ENCODE measurements around the gene GJC1.

GJC1 gene

DNA sequence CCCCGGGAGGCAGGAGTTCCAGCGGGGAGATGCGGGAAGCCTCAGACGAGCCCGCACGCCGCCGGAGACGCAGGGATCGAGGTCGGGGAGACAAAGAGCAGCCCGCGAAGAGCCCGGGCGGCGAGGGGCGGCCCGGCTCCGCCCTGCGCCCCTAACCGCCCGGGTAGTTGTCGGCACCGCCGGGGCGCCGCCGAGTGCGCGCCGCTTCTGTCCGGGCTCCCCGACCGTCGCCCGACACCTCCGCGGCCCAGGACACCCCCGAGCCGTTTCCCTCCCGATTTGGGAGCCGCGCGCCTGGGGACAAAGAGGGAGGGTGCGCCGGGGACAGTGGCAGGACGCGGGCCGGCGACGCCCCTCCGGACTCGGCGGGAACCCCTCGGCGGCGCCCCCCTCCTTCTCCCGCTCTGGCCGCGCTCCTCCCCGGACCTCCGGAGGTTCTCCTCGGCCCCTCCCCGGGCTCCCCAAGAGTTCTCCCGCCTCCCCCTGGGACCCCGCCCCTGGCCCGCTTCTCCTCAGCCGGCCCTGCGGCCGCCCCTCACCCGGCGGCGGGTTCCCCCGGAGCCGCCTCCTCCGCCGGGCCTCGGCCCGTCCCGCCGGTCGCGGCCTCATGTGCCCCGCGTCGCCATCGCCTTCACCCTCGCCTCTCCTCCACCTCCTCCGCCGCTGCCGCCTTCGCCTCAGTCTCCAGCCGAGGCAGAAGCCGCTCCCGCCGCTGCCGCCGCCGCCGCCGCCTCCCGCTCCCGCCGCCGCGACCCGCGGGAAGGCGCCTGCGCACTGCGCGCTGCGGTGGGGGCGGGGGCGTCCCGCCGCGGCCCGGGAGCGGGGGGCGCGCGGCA lies at the start of gene GJC1:
Gene GJC1 (minus strand): TSS at position 765 of the 836 bp plus-strand sequence. CDS start 24,470 bp downstream, outside the sequence.
- peak in 1 of 2 donors; percentile 34 for DNase-seq

DNA sequence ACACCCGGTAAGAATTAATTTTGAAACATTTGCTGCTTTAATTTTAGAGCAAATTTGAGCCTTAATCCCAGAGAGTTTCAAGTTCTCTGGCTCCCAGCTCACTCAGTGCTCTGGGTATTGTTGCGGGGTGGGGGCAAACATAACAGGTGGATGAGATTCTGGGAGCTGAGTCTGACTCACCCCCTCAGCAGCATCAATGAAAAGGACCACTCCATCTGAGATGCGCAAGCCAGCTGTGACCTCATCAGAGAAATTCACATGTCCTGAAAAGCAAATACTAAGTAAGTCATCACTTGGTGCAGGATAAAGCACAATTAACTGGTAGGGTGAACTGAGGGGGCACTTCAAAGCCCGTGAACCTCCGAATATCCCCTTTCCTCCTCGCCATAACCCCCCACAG lies 49.3 kb upstream of the GJC1 start:
- DNase-seq = no peak

DNA sequence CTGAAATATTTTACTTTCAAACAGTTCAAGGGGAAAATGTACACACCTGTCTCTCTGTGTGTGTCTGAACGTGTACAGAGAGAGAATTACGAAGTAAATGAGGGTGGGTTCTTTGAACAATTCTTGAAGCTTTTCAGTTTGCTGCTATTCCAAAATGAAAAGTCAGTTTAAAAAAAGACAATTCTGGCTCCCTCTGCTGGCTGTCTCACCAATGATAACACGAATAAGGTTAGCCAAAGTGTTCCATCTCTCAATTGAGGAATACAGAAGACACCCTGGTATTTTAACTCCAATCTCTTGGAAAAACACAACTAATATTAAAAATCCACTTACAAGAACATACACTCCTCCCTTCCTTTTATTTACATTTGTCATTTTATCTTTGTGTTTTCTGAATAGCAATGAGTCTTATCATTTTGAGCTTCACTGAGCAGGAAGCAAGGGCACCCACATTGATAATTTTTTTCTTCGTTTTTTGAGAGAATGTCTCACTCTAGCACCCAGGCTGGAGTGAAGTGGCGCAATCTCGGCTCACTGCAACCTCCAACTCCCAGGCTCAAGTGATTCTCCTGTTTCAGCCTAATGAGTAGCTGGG lies 48.6 kb upstream of the GJC1 start:
- peak in 1 of 2 donors; percentile 21 for DNase-seq

DNA sequence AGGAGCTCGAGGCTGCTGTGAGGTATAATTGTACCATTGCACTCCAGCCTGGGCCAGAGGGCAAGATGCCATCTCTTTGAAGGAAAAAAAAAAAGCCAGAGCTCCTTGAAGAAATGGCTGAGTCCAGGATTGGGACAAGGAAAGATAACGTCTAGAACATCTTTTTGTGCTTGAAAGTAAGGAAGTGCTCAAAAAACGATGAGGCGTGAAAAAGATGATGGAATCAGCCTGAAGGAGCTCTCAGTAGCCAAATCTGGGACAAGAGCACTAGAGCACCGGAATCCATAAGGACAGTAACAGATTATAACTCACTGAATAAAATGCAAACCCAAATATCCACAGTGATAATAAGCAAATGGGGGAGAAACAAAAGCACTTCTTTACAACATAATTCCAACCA lies 47.0 kb upstream of the GJC1 start:
- no peak for DNase-seq

DNA sequence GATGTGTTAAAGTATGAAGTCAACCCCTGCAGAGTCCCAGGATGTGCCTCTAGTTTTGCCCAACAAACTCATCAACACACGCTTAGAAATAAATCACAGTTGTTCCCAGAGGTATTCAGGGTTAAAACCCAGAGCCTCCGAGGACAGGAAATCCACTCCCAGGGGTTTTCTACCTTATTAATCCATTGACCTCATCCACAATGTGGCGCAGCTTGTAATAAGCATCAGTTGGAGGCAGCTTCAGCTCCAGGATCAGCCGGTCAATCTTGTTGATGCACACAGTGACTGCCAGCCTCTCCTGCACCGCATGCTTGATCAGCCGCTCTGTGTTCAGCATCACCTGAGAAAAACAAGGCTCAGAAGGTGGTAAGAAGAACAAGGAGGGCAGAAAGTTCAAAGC lies 45.7 kb upstream of the GJC1 start:
- DNase-seq = no peak

DNA sequence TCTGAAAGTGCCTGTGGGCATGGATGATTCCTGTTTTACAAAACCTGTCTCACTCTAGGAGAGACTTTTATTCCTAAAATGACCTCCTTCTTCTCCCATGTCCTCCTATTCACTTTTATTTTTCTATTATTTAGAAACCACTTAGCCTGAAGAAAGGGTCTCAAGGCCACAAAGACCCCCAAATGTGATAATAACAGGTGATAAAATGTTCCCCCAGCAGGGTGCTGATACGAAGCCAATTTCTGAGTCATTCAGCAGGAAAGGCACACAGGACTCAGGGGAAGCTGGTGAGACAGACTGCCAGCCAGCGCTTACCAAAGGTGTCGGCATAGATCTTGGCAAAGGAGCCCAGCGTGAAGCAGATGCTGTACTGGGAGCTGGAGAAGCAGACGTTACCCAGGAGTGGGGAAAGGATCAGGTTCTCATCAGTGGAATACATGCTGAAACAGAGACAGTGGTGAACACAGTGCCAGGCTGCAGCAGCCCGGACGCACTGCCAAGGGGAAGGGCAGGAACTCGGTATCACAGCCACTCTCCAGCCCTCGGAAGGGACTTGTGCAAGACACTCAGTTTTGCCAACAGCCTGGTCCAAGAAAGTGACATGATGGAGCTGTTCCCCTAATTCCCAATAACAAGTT lies 42.2 kb upstream of the GJC1 start:
- no peak for DNase-seq

DNA sequence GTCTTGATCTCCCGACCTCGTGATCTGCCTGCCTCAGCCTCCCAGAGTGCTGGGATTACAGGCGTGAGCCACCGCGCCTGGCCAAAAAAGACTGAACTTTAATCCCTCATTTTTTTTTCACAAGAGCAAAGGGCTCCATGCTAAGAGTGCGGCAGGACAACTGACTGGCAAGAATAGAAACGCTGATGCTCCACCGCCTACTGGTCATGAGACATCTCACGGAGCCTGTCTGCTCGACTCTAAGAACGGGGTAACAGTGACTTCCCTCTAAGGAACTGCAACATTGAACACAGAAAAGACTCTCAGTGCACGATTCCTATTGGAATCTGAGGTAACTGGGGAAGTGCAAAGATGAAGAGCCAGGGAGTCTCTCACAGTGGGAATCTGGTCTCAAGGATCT lies 41.5 kb upstream of the GJC1 start:
- no peak for DNase-seq

DNA sequence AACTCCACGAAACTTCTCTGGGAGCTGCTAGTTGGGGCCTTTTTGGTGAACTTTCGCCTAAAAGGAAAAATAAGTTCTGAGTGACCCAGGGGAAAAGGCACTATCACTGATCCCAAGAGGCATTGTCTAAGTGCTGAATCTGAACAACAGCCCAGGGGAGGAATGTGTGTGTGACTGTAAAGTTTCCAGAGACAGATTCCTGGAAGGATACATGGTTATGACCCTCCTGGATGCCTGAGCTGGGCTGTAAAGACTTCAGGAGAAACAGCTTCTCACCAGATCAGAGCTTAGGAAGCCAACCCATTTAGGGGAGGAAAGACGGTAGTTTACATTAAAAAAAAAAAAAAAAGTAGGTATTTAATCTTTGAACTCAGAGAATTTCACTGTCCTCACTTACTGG lies 37.8 kb upstream of the GJC1 start:
- DNase-seq = no peak

DNA sequence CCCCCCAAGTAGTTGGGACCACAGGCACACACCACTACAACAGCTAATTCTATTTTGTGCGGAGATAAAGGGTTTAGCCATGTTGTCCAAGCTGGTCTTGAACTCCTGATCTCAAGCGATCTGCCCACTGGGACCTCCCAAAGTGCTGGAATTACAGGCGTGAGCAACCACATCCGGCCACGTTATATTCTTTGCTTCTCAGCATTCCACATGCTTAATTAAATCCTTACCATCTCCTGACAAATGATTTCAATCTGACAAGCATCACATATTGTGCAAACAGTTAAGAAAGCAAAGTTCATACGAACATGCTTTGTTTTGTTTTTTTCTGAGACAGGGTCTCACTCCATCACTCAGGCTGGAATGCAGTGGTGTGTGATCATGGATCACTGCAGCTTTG lies 35.8 kb upstream of the GJC1 start:
- DNase-seq = no peak

DNA sequence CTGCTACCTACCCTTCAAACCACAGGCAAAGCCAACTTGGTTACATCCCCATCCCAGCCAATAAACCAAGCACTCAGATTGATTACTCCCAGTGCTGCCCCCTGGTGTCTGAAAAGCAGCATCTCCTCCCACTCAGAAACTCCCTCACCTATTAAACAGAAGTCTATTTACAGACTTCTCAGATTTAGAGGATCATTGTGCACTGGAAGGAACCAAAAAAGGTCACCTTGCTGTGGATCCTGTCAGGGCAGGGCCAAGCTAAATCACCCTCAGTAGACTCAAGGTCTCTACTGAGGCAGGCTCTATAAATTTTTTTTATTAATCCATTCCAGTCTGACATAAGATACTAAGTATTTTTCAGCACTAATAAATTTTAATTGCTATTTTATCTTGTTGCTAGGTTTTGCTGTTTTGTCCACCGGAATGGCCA lies 35.2 kb upstream of the GJC1 start:
- DNase-seq = peak; percentile 74 to 79

DNA sequence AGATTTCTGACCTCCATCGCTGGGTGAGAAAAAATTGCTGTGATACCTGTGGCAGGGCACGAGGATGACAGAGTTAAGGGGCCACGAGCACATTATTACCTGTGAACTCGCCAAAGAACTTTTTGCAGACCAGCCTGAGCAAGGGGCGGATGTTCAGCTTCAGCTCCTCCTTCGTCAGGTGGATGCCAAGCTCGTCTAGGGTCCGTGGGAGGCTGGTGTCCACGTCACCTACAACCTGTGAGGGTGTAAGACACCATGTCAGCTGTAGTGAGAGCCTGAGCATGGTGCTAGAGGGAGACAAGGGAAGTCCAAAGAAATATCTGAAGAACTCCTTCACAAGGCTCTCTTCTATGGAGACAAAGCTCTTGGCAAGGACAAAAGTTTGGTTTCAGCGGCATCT lies 34.7 kb upstream of the GJC1 start:
- DNase-seq = no peak

DNA sequence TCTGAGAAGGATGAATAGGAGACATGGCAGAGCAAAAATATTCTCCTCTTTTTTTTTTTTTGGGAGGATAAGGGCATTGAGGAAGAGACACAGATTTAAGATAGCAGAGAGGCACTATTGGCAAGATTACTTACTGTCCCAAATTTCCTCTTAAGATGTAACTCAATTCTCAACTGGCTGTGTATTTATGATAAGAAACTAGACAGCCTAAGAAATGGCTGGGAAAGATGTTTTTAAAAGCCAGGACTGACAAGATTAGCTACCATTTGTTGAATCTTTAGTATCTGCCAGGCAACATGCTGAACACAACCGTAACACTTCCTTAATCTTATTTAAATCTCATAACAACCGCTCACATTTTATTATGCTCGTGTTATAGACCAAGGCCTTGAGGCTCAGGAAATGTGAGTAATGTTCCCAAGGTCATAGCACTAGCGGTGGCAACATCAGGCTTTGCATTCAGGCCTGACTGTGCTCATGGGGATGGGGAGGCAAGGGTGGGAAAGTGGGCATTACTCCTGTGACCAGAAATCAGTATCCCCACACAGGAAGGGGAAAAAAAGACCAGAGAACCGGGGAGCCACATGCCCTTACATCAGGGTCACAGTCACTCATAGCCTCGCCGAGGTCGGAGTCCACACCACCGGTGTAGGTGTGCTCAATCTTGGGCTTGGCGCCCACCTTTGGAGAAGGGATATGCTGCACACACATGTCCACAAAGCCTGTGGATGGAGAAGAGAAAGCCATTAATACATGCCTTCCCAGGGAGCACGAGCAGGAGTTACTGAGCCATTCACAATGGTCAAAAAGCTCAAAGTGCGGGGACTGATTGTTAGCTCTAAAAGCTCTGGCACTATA lies 33.2 kb upstream of the GJC1 start:
- DNase-seq = no peak

DNA sequence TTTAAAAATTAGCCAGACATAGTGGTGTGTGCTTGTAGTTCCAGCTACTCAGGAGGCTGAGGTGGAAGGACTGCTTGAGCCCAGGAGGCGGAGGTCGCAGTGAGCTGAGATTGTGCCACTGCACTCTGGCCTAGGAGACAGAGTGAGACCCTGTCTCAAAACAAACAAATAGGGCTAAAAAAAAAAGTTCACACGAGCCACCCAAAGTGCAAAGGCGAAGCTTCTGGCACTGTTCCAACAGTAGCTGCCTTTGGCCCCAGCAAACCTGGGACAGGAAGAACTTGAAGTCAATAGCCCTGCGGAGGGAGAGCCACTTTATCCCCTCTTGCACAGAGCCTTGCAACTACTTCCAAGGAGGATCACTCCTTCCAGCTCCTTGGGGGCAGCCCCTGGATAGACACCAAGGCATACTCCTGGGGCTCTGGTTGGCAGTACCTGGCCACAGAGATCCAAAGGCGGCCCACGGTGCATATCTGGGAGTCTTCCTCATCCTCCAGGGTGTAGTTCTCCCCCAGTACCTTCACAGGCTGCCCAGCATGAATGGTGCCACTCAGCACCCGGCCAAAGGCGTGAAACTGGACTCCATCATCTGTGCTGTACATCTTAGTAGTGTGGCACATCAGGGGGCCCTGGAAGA lies 32.3 kb upstream of the GJC1 start:
- no peak for DNase-seq

DNA sequence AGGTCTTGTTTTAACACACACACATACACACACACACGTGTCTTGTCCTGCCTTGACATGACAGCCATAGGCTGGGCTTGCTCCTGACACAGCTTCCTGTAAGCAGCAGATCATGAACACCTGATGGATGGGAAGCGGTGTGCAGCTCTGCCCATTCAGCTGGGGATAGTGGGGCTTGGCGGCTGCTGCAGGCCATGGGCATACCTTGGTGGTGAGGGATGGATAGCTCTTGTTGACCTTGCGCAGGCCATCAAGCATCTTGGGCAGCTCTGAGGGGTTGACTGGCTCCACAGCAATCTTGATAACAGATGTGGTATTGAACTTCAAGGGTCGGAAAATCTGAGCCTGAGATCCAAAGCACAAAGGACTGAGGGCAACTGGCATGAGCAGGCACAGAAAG lies 29.6 kb upstream of the GJC1 start:
- DNase-seq = no peak

DNA sequence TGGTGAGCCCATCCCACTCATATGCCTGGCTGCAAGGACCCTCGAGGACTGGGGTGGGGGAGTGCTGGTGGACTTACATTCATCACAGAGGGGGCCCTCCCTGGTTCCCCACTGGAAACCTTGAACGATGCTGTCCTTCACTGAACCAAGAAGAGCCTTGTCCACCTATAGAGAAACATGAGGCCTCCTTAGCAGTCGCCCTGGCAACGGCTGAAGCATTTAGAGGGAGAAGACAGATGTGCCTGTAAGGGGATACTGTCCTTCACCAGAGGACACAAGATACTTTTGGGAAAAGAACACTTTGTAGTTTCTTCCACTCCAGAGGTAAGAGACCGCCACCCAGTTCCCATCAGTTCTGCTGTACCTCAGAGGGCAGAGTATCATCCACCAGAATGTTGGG lies 24.1 kb upstream of the GJC1 start:
- no peak for DNase-seq

DNA sequence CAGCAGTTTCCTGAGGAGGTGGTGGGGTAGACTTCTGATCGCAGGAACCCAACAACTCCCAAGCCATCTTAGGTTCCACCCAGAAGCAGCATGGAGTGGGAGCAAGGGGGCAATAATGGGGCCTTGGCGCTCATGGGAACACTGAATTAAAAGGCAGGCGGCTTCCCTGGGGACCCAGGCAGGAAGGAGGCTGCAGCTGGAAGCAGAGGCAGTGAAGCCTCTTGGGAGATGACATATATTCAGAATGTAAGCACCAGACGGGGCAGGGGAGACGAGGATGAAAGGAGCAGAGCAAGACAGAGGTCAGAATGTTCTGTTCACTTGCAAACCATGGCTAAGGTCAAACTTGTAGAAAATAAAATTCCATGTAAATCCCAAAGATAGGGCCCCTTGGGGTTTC lies 20.5 kb upstream of the GJC1 start:
- no peak for DNase-seq

DNA sequence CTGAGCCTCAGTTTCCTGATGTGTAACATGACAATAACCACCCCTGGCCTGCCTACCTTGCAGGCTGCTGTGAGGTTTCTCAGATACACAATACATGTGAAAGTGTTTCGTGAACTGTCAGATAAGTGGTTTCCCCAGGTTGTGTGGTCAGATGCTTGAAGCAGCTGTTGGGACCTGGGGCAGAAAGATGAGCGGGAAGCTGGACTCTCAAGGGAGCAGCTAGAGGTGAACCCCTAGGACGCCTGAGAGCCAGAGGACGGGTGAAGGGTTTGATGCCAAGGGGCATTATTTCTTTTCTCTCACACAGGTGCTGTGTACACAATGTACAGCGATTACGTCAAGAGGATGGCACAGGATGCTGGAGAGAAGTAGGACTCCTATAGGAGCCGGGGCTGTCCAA lies 19.9 kb upstream of the GJC1 start:
- DNase-seq = no peak

DNA sequence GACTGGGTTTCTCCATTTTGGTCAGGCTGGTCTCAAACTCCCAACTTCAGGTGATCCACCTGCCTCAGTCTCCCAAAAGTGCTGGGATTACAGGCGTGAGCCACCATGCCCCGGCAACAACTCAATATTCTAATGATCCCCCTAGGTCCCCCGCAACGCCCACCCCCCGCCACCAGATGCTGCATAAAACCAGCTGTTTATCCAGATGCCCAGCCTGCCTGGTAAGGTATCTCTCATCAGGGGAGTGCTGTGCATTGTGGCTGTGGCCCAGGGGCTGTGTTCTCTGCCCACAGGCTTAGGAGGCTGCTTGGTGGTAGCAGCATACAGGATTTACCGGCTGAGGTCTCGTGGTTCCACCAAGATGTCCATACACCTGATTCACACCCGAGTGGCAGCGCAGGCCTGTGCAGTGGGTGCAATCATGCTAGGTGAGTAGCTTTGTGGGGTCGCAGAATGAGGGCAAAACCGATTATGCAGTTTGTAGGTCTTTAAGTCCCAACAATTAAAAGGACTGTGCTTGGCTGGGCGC lies 18.9 kb upstream of the GJC1 start:
- no peak for DNase-seq

DNA sequence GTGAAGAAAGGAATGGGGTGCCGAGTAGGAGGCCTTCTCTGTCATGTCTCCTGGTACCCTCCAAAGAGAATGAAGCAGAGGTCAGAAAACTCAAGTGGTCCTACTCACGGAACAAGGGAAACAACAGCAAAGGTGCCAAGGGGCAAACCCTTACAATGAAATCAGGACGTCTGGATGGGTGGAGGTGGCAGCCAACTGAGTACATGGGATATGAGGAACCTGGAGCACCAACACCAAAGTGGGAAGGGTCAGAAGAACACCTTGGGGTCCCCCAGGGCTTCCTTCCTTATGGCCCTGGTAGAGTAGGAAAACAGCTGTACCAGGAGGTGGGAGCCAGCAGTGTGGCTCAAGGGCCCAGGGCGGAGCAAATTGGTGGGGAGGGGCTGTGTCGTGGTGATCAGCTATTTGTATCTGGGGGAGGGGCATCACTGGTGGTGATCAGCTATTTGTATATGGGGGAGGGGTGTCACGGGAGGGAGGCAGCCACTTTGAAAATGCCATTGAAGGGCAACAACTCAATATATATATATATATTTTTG lies 18.2 kb upstream of the GJC1 start:
- no peak for DNase-seq

DNA sequence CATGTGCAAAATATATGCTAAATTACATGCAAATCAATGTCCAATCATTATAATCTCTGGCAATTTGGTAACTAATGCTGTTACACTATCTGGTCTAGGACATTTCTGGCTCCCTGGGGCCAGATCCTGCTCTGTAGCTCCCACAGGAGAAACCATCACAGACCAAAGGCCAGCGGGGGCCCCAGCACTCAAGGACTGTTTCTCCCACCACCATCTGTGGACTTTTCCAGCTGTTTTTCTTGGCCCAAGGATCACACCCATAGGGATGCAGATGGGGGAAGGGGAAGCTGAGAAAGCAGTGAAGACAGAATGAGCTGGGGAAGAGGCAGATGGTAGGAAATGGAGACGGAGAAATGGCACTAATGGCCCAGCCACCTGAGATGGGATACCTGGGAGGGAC lies 17.5 kb upstream of the GJC1 start, which contains the start of gene HIGD1B:
Gene HIGD1B (plus strand): TSS at position 298 of the 400 bp plus-strand sequence. CDS start 270 bp downstream, outside the sequence.
- no peak for DNase-seq

DNA sequence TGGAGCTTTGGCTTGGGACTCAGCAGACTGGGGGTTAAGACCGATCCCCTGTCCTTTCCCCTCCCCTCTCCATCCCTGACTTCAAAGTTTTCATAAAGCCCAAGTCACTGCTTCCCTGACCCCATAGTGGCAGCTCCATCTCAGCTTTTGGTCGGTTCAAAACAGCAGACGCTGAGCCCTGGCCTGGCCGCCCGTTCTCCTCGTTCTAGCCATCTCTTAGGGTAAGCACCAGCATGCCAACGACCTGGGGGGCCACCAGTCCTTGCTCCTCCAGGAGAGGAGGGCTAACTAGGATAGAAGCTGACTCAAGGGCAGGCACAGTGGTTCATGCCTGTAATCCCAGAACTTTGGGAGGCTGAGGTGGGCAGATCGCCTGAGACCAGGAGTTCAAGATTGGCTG lies 16.1 kb upstream of the GJC1 start:
- no peak for DNase-seq

DNA sequence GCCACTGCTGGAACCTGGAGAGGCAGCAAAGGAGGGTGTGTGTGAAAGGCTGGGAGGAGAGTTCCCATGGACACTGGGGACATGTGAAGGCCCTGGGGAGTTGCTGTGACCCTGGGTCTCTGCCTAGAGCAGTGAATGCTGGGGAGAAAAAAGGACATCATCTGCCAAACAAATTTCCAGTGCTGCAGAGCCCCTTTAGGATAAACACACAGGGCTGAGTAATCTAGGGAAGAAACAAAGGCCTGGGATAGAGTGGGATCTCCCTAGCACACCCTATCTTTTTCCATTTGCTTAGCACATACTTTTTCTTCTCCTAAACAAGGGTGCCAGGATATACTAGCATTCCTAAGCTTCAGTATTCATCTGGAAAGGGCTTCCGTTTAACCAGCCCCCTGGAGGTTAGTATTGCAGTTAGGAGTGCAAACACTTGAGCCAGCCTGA lies 14.3 kb upstream of the GJC1 start:
- no peak for DNase-seq
